Trophoblast cell (in vitro differentiated cells and primary cell): ENCODE data around the gene MRGPRF.

Experiments used
- DNase-seq, 2 donors: peaks; one replicate each; pipeline ENCODE4 v3.0.0-alpha.2; 2016
- H2AFZ ChIP-seq: 2 replicates; pipeline ENCODE4 v1.6.1; 2013; ENCODE audit warnings: low read length, moderate library complexity, mild to moderate bottlenecking; ENCODE audit not compliant: insufficient read depth, poor library complexity
- H2AK5ac ChIP-seq: 2 replicates; pipeline ENCODE4 v1.6.1; 2013; ENCODE audit warnings: mild to moderate bottlenecking, low read length
- H2BK120ac ChIP-seq: 2 replicates; pipeline ENCODE4 v1.6.1; 2013; ENCODE audit warnings: low read length, mild to moderate bottlenecking, moderate library complexity; ENCODE audit not compliant: insufficient read depth, poor library complexity
- H2BK12ac ChIP-seq: 2 replicates; pipeline ENCODE4 v1.6.1; 2013; ENCODE audit warnings: mild to moderate bottlenecking, low read length, moderate library complexity
- H2BK5ac ChIP-seq: 2 replicates; pipeline ENCODE4 v1.6.1; 2013; ENCODE audit warnings: low read length, low read depth, moderate library complexity, mild to moderate bottlenecking; ENCODE audit not compliant: poor library complexity
- H3K14ac ChIP-seq: 2 replicates; pipeline ENCODE4 v1.6.1; 2013; ENCODE audit warnings: mild to moderate bottlenecking, low read length
- H3K18ac ChIP-seq: 2 replicates; pipeline ENCODE4 v1.6.1; 2013; ENCODE audit warnings: mild to moderate bottlenecking, low read length
- H3K23ac ChIP-seq: 2 replicates; pipeline ENCODE4 v1.6.1; 2013; ENCODE audit warnings: low read length
- H3K27ac ChIP-seq: 2 replicates; pipeline ENCODE4 v1.5.1; 2013; ENCODE audit warnings: low read depth, mild to moderate bottlenecking, inconsistent platforms, low read length, moderate library complexity
- H3K27me3 ChIP-seq: 2 replicates; pipeline ENCODE4 v1.6.1; 2013; ENCODE audit warnings: inconsistent platforms, mild to moderate bottlenecking, low read length, moderate library complexity; ENCODE audit not compliant: insufficient read depth
- H3K36me3 ChIP-seq, 2 experiments: 1 replicate in 1 of 2; 2 replicates in 1 of 2; pipeline ENCODE4 v1.6.1; 2013; ENCODE audit warnings: low read length in 2 of 2, mild to moderate bottlenecking in 2 of 2, moderate library complexity in 1 of 2; ENCODE audit not compliant: insufficient read depth in 2 of 2, control insufficient read depth in 1 of 2
- H3K4ac ChIP-seq: 2 replicates; pipeline ENCODE4 v1.6.1; 2013; ENCODE audit warnings: low read depth, mild to moderate bottlenecking, low read length, moderate library complexity
- H3K4me1 ChIP-seq, 2 experiments: 1 replicate in 1 of 2; 2 replicates in 1 of 2; pipeline ENCODE4 v1.6.1; 2013; ENCODE audit warnings: low read length in 2 of 2, mild to moderate bottlenecking in 2 of 2, moderate library complexity in 1 of 2; ENCODE audit not compliant: insufficient read depth in 2 of 2, control insufficient read depth in 1 of 2
- H3K4me2 ChIP-seq: 2 replicates; pipeline ENCODE4 v1.6.1; 2013; ENCODE audit warnings: inconsistent platforms, mild to moderate bottlenecking, low read length, moderate library complexity
- H3K4me3 ChIP-seq: 2 replicates; pipeline ENCODE4 v1.5.1; 2013; ENCODE audit warnings: mild to moderate bottlenecking, low read depth, low read length, inconsistent platforms
- H3K79me1 ChIP-seq: one replicate; pipeline ENCODE4 v1.6.1; 2013; ENCODE audit warnings: low read length
- H3K79me2 ChIP-seq: 2 replicates; pipeline ENCODE4 v1.6.1; 2013; ENCODE audit warnings: low read length, mild to moderate bottlenecking; ENCODE audit not compliant: control insufficient read depth, insufficient read depth, poor library complexity
- H3K9ac ChIP-seq: 2 replicates; pipeline ENCODE4 v1.6.1; 2013; ENCODE audit warnings: mild to moderate bottlenecking, low read length
- H3K9me3 ChIP-seq: 2 replicates; pipeline ENCODE4 v1.6.1; 2013; ENCODE audit warnings: low read depth, mild to moderate bottlenecking, control low read depth, inconsistent platforms, low read length; ENCODE audit not compliant: insufficient read depth
- H4K12ac ChIP-seq: 2 replicates; pipeline ENCODE4 v1.6.1; 2013; ENCODE audit warnings: low read depth, mild to moderate bottlenecking, low read length, moderate library complexity
- H4K8ac ChIP-seq: 2 replicates; pipeline ENCODE4 v1.6.1; 2013; ENCODE audit warnings: low read depth, mild to moderate bottlenecking, low read length, moderate library complexity
- H4K91ac ChIP-seq: one replicate; pipeline ENCODE4 v1.6.1; 2013; ENCODE audit warnings: low read depth, mild to moderate bottlenecking, low read length, moderate library complexity
- WGBS: extraction: QIAGEN DNeasy Blood & Tissue Kit; methylation state at CpG from one replicate; pipeline ENCODE4 v1.1.7; 2013; ENCODE audit warnings: missing lambda C conversion rate; ENCODE audit not compliant: insufficient read length, insufficient coverage; ENCODE audit errors: extremely low coverage; 5-methylcytosine and 5-hydroxymethylcytosine counted together

The MRGPRF gene

GRCh38 chr11:69006816-69007215 is 6.2 kb downstream of the MRGPRF start:
- no CpG with 5 or more reads among the region's 12 CpGs for WGBS
- Histone ChIP-seq H3K9me3 (no peaks in the 10 kb centered on the region), H3K4me3 (no peak overlapping the region), H4K91ac (no peak overlapping the region), H3K4ac (no peak overlapping the region), H3K79me1 (peaks cover 2% of the 10 kb centered on the region), H2BK5ac (no peak overlapping the region), H3K4me2 (no peak overlapping the region), H2AK5ac (no peak overlapping the region), H3K9ac (no peak overlapping the region), H3K27me3 (no peaks in the 10 kb centered on the region), H4K8ac (no peak overlapping the region), H2BK120ac (no peak overlapping the region), H2BK12ac (no peak overlapping the region), H3K18ac (no peak overlapping the region), H2AFZ (no peak overlapping the region), H4K12ac (no peak overlapping the region), H3K79me2 (no peaks in the 10 kb centered on the region), H3K27ac (no peak overlapping the region), H3K14ac (no peak overlapping the region), H3K4me1 (peaks cover 25 to 28% of the 10 kb centered on the region in 2 experiments), H3K36me3 (no peaks in the 10 kb centered on the region), H3K23ac (no peak overlapping the region)
- DNase-seq = no peak

GRCh38 chr11:69005631-69006368 is 7.2 kb downstream of the MRGPRF start:
- DNase-seq = no peak
- H2AFZ ChIP-seq = no peak overlapping the region
- no peaks in the 10 kb centered on the region for H3K79me2 ChIP-seq
- H3K4me2 ChIP-seq = no peak overlapping the region
- no peak overlapping the region for H3K4ac ChIP-seq
- H4K8ac ChIP-seq = no peak overlapping the region
- no peak overlapping the region for H3K18ac ChIP-seq
- no peak overlapping the region for H3K9ac ChIP-seq
- H4K91ac ChIP-seq = no peak overlapping the region
- H3K4me1 ChIP-seq = peaks cover 18 to 22% of the 10 kb centered on the region in 2 experiments
- no peak overlapping the region for H3K23ac ChIP-seq
- H3K27me3 ChIP-seq = no peaks in the 10 kb centered on the region
- H3K27ac ChIP-seq = no peak overlapping the region
- H3K79me1 ChIP-seq = no peaks in the 10 kb centered on the region
- no CpG with 5 or more reads among the region's 48 CpGs for WGBS
- H2BK5ac ChIP-seq = no peak overlapping the region
- H3K9me3 ChIP-seq = no peaks in the 10 kb centered on the region
- H3K14ac ChIP-seq = no peak overlapping the region
- H2BK120ac ChIP-seq = no peak overlapping the region
- no peak overlapping the region for H2BK12ac ChIP-seq
- no peak overlapping the region for H2AK5ac ChIP-seq
- no peaks in the 10 kb centered on the region for H3K36me3 ChIP-seq
- no peak overlapping the region for H3K4me3 ChIP-seq
- no peak overlapping the region for H4K12ac ChIP-seq

- no peak overlapping the region for H3K27ac ChIP-seq
- H3K4me3 ChIP-seq = no peak overlapping the region
- no peak overlapping the region for H2AFZ ChIP-seq
- H3K4me2 ChIP-seq = no peak overlapping the region
- DNase-seq = no peak
- no peak overlapping the region for H3K9ac ChIP-seq
- H4K12ac ChIP-seq = no peak overlapping the region
- no peak overlapping the region for H3K4ac ChIP-seq
- H3K4me1 ChIP-seq = peaks cover 12 to 16% of the 10 kb centered on the region in 2 experiments
- no peak overlapping the region for H2BK5ac ChIP-seq
- H3K27me3 ChIP-seq = no peaks in the 10 kb centered on the region
- WGBS = no CpG with 5 or more reads among the region's 27 CpGs
- no peaks in the 10 kb centered on the region for H3K9me3 ChIP-seq
- no peaks in the 10 kb centered on the region for H3K36me3 ChIP-seq
- H3K18ac ChIP-seq = no peak overlapping the region
- no peak overlapping the region for H4K91ac ChIP-seq
- H3K14ac ChIP-seq = no peak overlapping the region
- H2BK12ac ChIP-seq = no peak overlapping the region
- no peak overlapping the region for H2AK5ac ChIP-seq
- H4K8ac ChIP-seq = no peak overlapping the region
- H2BK120ac ChIP-seq = no peak overlapping the region
- no peaks in the 10 kb centered on the region for H3K79me2 ChIP-seq
- no peak overlapping the region for H3K23ac ChIP-seq
- H3K79me1 ChIP-seq = no peaks in the 10 kb centered on the region
These were observed 7.8 kb downstream of the MRGPRF start for GRCh38 chr11:69005183-69005630.

GRCh38 chr11:69004411-69005182 is 8.4 kb downstream of the MRGPRF start:
- Histone ChIP-seq H3K4ac (no peak overlapping the region), H3K23ac (no peak overlapping the region), H2AFZ (no peak overlapping the region), H3K18ac (no peak overlapping the region), H3K4me2 (no peak overlapping the region), H2BK120ac (no peak overlapping the region), H2AK5ac (no peak overlapping the region), H3K9me3 (no peaks in the 10 kb centered on the region), H3K27ac (no peak overlapping the region), H3K36me3 (no peaks in the 10 kb centered on the region), H4K8ac (no peak overlapping the region), H4K12ac (no peak overlapping the region), H4K91ac (no peak overlapping the region), H2BK5ac (no peak overlapping the region), H3K27me3 (no peaks in the 10 kb centered on the region), H3K14ac (no peak overlapping the region), H2BK12ac (no peak overlapping the region), H3K9ac (no peak overlapping the region), H3K79me2 (no peaks in the 10 kb centered on the region), H3K4me1 (peaks cover 11 to 15% of the 10 kb centered on the region in 2 experiments), H3K4me3 (no peak overlapping the region), H3K79me1 (no peaks in the 10 kb centered on the region)
- no peak for DNase-seq
- WGBS = no CpG with 5 or more reads among the region's 13 CpGs
